GM18508 (cell line): Measurements from ENCODE around the gene DTD1.

Experiments
- ATAC-seq: cut with Tn5 transposase; IDR thresholded peaks from one replicate; pipeline ENCODE4 v1.9.1; 2021; ENCODE audit warnings: moderate number of reproducible peaks; ENCODE audit not compliant: insufficient read depth, unreplicated experiment

DTD1 gene

GRCh38 chr20:18698735-18699380 is 111.0 kb downstream of the DTD1 start:
- no peak for ATAC-seq

DNA sequence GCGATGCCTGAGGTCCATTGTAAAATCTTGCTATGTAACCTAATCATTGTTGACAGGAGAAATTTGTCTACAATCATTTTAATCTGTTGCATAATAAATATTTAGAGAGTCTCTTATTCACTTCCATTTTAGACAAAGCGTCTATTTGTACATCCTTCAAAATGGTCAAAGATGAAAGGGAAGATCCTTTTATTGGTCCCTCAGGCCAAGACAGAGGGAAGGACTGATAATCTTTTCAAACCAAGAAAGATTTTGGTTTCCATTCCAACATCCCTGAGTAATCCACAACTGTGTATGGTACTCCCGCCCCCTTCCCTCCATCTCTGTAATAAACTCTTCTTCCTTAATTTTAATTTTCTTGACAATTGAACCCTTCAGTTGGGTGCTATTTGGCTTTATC is 114.1 kb downstream of the DTD1 start:
- ATAC-seq: no peak

- no peak for ATAC-seq
These were observed 114.9 kb downstream of the DTD1 start for GRCh38 chr20:18702736-18703135.

DNA sequence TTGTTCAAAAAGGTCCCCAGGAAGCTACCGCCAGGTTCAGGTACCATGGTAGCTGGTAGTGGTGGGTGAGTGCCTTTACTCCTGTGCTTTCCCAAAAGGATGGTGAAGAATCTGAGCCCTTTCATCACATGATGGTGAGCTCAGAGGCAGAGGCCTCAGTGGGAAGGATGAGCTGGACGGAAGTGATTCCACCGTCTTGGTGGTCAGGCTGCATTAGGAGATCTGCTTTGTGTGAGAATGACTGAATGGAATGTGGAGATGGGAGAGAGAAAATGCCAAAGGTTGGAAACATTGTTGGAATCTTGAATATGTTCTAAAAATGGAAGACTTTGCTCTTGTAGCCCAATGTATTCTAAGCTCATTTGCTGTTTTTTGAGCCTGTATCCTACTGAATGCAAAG is 117.6 kb downstream of the DTD1 start:
- ATAC-seq: no peak

DNA sequence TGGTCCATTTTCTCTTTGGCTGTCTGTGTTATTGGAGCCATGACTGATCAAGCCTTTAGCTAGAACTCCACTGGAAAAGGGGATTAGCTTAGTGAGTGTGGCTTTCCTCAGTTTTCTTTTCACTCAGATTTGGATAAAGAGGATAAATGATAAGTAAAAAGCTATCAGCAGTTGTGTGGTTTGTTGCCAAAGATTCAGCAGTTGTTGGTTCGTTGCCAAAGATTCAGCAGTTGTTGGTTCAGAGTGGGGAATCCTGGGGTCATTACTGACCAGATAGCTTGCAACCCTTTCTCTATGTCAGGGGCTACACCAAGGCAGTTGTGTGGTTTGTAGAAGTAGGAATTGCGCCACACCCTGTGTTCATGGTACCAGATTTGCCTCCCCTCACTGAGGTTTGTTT is 118.1 kb downstream of the DTD1 start:
- ATAC-seq: no peak

DNA sequence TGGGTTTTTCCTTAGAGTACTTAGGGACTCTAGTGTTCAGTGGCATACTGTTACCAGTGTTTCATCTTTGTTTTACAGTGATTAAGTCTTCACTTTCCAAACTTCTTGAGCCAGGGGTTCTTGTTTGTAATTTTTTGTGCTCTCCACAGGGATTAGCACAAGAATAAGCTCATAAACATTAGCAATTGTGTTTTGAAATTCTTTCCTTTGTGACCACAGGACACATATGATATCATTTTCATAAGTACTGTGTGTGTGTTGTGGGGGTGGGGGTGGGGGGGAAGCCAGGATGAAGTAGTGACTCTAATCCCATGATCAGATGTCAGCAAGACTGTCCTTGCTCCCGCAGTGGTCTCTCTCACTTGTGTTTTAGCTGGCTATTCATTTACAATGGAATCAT is 124.3 kb downstream of the DTD1 start:
- no peak for ATAC-seq

GRCh38 chr20:18712882-18713281 is 125.0 kb downstream of the DTD1 start:
- ATAC-seq: no peak

GRCh38 chr20:18715564-18715963 is 127.7 kb downstream of the DTD1 start:
- no peak for ATAC-seq

DNA sequence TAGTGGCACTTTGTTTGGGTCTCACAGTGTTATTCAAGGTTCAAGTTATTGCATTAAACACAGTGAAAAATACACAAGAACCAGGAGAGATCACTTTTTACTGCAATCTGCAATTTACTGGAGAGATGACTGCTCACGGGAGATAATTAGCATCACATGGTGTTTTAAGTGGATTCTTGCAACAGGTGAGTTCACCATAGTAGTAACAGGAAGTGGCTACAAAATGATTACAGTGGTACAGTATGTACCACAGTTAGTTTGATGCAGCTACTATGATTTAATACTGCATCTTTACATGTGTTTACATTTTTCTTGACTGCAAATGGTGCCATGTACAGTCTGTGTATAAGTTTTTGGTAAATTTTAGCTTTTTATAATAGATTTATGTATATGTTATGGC is 129.2 kb downstream of the DTD1 start:
- ATAC-seq: no peak

GRCh38 chr20:18718129-18718528 is 130.3 kb downstream of the DTD1 start:
- no peak for ATAC-seq

DNA sequence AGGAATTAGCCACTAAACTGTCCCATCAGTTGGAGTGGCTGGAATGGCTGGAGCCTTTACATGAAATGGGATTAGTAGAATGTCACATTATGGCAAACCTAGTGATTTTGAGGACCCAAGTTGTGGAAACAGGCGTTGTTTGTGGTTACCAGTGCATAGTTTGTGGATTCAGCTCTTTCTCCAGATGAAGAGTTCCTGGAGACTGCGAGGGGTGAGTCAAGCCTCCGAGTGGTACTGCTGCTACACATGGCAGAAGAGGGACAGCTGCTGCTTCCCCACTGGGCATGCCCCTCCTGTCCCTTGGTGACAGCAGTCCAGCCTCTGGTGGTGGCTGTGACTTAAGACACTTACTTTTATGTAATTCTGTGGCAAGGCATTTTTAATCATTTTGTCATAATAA is 131.6 kb downstream of the DTD1 start:
- ATAC-seq: no peak

- no peak for ATAC-seq
These were observed 133.8 kb downstream of the DTD1 start for GRCh38 chr20:18721551-18722115.

DNA sequence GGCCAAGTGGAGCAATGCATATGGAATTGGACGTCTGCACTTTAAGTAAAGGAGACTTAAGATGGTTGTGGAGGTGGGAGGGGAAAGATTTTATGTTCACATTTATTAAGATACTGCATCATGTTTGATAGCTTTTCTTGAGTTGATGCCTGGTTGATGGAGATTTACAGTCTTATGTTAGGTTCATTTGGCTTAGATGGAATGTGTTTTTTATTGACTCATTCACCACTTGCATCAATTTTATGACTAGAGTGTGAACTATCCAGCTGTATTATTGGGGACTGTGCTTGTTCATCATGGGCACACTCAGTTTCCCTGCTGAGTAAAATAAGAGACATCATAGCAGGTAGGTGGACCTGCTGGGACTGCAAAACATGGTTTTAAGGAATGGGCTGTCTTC is 134.5 kb downstream of the DTD1 start:
- ATAC-seq: no peak

GRCh38 chr20:18724077-18724476 is 136.2 kb downstream of the DTD1 start:
- ATAC-seq: no peak

- ATAC-seq: no peak
These were observed 137.1 kb downstream of the DTD1 start for GRCh38 chr20:18724788-18725464.

DNA sequence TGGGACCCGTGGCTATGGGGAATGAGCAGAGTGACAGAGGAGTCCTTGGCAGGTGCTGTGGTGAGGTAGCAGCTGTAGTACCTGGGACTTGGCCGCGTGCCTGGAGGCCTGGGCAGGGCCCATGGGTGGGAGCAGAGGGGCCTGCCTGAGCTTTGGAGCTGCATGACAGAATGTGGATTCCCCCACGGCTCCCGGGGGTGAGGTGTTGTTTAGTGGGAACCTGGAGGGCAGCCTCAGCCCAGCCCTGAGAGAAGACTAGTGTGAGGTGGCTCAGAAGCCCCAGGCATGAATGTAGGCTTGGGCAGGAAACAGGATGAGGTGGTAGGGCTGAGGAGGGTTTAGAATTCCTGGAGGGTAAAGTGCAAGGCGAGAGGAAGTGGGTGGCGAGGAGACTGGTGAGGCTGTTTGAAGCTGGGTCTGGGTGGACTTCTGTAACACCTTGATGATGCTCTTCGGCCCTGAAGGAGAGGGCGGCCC is 139.2 kb downstream of the DTD1 start:
- ATAC-seq: no peak

DNA sequence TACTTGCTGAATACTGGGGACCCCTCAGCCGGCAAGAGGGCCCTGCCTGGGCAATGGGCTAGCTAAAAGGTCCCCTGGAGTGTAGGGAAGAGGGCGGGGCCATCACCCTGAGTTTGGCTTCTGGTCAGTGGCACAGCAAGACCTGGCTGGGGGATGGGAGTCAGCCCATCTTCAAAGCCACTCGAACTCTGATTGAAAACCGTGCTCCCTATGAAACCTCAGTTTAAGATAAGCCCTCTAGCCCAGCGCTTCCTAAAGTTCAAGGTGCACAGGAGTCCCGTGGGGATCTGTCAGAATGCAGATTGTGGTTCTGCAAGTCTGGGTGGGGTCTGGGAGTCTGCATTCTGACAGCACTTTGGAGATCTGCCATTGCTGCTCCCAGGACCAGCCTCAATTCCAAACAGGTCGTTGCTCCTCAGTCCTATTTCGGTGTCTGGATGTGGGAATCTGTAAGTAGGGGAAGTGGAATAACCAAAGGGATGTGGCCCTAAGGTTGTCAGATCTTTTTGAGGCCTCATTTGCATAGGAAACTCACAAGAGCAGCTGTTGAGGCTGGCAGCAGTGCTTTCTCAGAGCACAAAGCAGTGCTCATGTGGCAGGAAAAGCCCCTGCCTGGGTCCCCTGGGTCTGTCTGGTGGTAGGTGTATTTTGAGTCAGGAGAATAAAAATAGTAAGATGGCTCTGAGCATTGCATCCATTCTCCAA is 140.5 kb downstream of the DTD1 start:
- ATAC-seq: peak; percentile 83

- peak; percentile 34 for ATAC-seq
These were observed 141.0 kb downstream of the DTD1 start for GRCh38 chr20:18728870-18729224.

GRCh38 chr20:18729231-18729825 is 141.5 kb downstream of the DTD1 start:
- ATAC-seq: no peak

- no peak for ATAC-seq
These were observed 144.1 kb downstream of the DTD1 start for GRCh38 chr20:18731940-18732339.
